Fibroblast of the aortic adventitia (primary cell): Measurements from ENCODE around the gene NDUFV3. TPM values are rescaled to one million over a fixed set of nuclear protein-coding genes. Genes with fewer than 3 reads are reported as not detected.
"Not testable (repeated sequence)": the region's sequence is repeated elsewhere in the genome, so short reads cannot be mapped to it uniquely, and the experiment has no call there.

Source experiments
- DNase-seq: peaks from one replicate; pipeline ENCODE4 v3.0.0-alpha.2; 2010; ENCODE audit warnings: low read depth
- H3K4me3 ChIP-seq: 2 replicates; pipeline ENCODE4 v1.5.1; 2011; ENCODE audit warnings: low read depth, mild to moderate bottlenecking, control low read depth, low read length, moderate library complexity
- CTCF ChIP-seq: IDR thresholded peaks from 2 replicates; pipeline ENCODE4 v1.5.1; 2011; ENCODE audit warnings: mild to moderate bottlenecking, low read length, control low read depth, inconsistent platforms; ENCODE audit not compliant: insufficient read depth
- total RNA-seq: library from RNA; depleted of rRNA; stranded (reverse); fragments of >200 nt; gene quantifications from 2 replicates; pipeline ENCODE4 v1.2.3, GENCODE V29; 2012; ENCODE audit warnings: low replicate concordance

Gene NDUFV3
- total RNA-seq, 1 donor = 53.1 TPM

GRCh38 chr21:42931560-42932235 is 38.6 kb downstream of the NDUFV3 start:
- DNase-seq = no peak
- no peak for TF ChIP-seq CTCF
- H3K4me3 ChIP-seq = no peak overlapping the region

GRCh38 chr21:42932378-42933136 is 39.4 kb downstream of the NDUFV3 start:
- DNase-seq, H3K4me3 ChIP-seq: not testable (repeated sequence)

- DNase-seq = peak; percentile 16
- H3K4me3 ChIP-seq = not testable (repeated sequence)
These were observed 40.2 kb downstream of the NDUFV3 start for GRCh38 chr21:42933137-42933970.

- DNase-seq, H3K4me3 ChIP-seq: not testable (repeated sequence)
These were observed 40.9 kb downstream of the NDUFV3 start for GRCh38 chr21:42933973-42934372.

- H3K4me3 ChIP-seq, DNase-seq: not testable (repeated sequence)
These were observed 43.3 kb downstream of the NDUFV3 start for GRCh38 chr21:42936360-42936759.

- H3K4me3 ChIP-seq, DNase-seq: not testable (repeated sequence)
These were observed 44.2 kb downstream of the NDUFV3 start for GRCh38 chr21:42937034-42937940.

- no peak for TF ChIP-seq CTCF
- DNase-seq = no peak
- H3K4me3 ChIP-seq = no peak overlapping the region
These were observed 45.0 kb downstream of the NDUFV3 start for GRCh38 chr21:42937960-42938605.

- DNase-seq, H3K4me3 ChIP-seq: not testable (repeated sequence)
These were observed 45.5 kb downstream of the NDUFV3 start for GRCh38 chr21:42938606-42938995.

GRCh38 chr21:42939582-42940413 is 46.7 kb downstream of the NDUFV3 start:
- peak; percentile 99 for DNase-seq
- TF ChIP-seq CTCF = no peak
- peak overlapping the region; percentile 46 for H3K4me3 ChIP-seq
